ENCODE results near the gene SELENOO. TPM values are rescaled to one million over a fixed set of nuclear protein-coding genes. Genes with fewer than 3 reads are reported as not detected.
A peak's percentile ranks its signal among the peaks of the same experiment; 100 is the strongest.

Gene SELENOO
- total RNA-seq, 4 donors from 2014 or later, result 36.1 to 66.6 (median 44.8) TPM

DNA sequence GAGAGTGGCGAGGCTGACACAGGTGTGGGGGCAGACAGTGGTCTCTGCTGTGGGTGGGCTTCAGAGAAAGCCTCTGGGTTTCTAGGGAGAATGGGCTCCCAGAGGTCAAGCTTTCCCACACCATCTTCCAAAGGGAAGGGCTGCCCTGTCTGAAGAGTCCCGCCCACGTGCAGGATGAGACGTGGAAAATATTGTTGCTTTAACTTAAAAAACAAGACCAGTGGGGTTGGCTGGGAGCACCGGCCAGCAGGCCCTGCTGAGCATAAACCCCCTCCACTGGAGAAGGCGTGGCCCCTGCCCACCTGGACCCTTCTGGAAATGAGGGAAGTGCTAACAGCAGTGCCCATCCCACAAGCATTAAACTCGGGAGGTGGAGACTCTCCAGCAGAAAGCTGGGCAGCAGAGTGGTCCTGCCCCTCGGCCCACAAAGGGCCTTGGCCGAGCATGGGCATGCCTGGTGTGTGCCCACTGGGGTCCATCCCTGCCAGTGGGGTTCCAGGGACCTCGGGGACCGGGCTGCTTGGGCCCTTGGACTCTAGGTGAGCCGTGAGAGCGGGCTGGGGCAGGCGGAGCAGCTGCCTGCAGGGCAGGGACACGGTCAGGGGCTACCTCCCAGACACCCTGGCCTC lies 15.4 kb downstream of the SELENOO start:
- H3K4me1 ChIP-seq, result peaks cover 0 to 25% (median 0%) of the 10 kb centered on the region in 4 donors
- H3K27ac ChIP-seq, result no peak overlapping the region
- 78 to 79% methylated on average over 15 of the region's 15 CpGs for WGBS, 2 donors
- no peak for DNase-seq (ENCODE audit: low spot score in 2 of 2)
- no peak for TF ChIP-seq POLR2A (IDR thresholded peaks at IDR 0.05)
- no peak overlapping the region for H3K4me3 ChIP-seq
- peaks cover 10 to 100% (median 41%) of the 10 kb centered on the region in 3 donors for H3K36me3 ChIP-seq
- no peaks in the 10 kb centered on the region for H3K9me3 ChIP-seq
- H3K27me3 ChIP-seq, result no peaks in the 10 kb centered on the region

DNA sequence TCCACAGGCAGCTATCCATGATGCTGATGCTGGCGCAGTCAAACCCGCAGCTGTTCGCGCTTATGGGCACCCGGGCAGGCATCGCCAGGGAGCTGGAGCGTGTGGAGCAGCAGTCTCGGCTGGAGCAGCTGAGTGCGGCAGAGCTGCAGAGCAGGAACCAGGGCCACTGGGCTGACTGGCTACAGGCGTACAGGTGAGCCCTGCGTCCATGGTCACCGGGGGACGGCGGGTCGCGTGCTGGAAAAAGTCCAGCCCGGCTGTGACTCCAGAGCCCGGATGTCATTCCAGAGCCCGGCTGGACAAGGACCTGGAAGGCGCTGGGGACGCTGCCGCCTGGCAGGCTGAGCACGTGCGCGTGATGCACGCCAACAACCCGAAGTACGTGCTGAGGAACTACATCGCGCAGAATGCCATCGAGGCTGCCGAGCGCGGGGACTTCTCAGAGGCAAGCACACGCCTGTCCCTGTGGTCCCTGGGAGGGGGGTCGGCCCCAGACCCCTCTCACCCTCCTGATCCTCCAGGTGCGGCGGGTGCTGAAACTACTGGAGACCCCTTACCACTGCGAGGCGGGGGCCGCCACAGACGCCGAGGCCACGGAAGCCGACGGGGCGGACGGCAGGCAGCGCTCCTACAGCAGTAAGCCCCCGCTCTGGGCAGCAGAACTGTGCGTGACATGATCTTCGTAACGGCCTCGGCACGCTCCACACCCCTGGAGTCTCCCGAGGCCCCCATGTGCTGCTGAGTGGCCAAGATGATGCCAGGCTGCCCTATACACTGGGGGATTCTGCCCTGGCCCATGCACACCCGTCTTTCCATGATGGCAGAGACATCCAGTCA lies 16.1 kb downstream of the SELENOO start:
- no peak for DNase-seq (ENCODE audit: low spot score in 2 of 2)
- no peak overlapping the region for H3K27ac ChIP-seq
- H3K4me1 ChIP-seq, result peaks cover 0 to 25% (median 0%) of the 10 kb centered on the region in 4 donors
- H3K9me3 ChIP-seq, result no peaks in the 10 kb centered on the region
- no peak overlapping the region for H3K4me3 ChIP-seq
- 94 to 95% methylated on average over 43 to 51 of the region's 57 CpGs for WGBS, 2 donors
- no peaks in the 10 kb centered on the region for H3K27me3 ChIP-seq
- peaks cover 10 to 100% (median 48%) of the 10 kb centered on the region in 3 donors for H3K36me3 ChIP-seq
- TF ChIP-seq CTCF (IDR thresholded peaks at IDR 0.05) (no peak), POLR2A (IDR thresholded peaks at IDR 0.05) (no peak), EP300 (IDR thresholded peaks at IDR 0.05) (no peak)

DNA sequence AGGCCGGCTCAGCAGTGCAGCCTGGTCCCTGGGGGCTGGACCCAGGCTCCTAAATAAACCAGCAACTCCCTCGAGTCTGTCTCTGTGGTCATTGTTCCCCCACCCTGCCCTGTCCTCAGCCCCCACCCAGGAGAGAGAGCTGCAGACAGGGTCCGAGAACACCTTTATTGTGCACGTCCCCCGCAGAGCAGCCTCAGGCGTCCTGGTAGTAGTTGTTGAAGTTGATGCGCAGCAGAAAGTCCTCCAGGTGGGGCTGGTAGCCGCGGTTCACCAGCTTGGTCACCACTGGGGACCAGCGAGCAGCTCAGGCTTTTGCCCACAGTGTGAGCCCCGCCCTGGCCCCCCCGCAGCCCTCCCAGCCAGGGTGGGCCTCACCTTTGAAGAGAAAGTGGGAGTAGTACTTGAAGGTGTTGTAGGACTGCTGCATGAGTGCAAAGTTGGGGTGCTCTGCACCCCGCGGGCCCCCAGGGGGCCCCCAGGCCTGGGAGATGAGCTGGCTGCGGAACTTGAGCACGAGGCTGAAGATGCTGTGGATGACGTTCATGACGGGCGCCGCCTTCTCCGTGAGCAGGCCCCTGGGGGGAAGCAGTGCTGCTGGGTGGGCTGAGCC lies 16.8 kb downstream of the SELENOO start:
- H3K4me1 ChIP-seq, result peaks cover 0 to 25% (median 0%) of the 10 kb centered on the region in 4 donors
- H3K27ac ChIP-seq, result no peak overlapping the region
- peaks cover 9 to 100% (median 55%) of the 10 kb centered on the region in 3 donors for H3K36me3 ChIP-seq
- no peak for TF ChIP-seq EP300 (IDR thresholded peaks at IDR 0.05)
- no peak for TF ChIP-seq POLR2A (IDR thresholded peaks at IDR 0.05)
- no peak overlapping the region for H3K4me3 ChIP-seq
- DNase-seq (ENCODE audit: low spot score in 2 of 2), result no peak
- 77 to 86% methylated on average over 12 to 21 of the region's 21 CpGs for WGBS, 2 donors
- no peaks in the 10 kb centered on the region for H3K27me3 ChIP-seq
- no peaks in the 10 kb centered on the region for H3K9me3 ChIP-seq

DNA sequence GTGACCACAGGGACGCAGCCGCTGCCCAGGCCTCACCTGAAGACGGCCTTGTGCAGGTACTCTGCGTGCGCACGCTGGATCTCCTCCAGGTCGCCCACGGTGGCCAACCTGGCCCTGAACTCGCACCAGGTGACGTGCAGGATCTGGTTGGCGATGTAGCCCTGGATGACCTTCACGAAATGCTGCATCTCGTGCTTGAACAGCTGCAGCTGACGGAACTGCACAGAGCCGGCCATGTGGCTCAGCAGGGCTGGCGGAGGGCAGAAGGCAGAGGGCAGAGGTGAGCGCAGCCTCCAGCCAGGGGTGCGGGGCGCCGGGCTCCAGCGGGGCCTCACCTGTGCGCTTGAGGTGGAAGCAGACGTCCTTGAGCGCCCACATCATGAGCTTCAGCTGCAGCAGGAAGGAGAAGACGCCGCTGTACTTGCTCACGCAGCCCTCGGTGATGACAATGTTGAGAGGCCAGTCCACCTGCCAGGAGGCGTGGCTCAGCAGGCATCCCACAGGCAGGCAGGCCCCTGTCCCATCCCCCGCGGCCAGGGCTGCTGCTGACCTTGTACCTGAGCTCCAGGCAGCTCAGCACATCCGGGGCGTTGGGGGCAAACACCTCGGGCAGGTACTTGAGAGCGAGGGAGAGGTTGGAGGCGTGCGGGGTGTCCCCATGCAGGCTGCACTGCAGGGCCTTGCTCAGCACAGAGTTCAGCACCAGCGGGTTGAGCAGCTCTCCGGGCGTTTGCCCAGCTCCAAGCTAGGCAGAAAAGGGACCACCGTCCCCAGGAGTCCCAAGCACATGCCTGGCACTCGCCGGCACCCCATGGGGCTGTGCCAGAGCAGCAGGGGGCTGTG lies 17.6 kb downstream of the SELENOO start:
- Histone ChIP-seq H3K27ac (no peak overlapping the region), H3K36me3 (peaks cover 9 to 100% (median 61%) of the 10 kb centered on the region in 3 donors), H3K9me3 (no peaks in the 10 kb centered on the region), H3K4me3 (no peak overlapping the region), H3K4me1 (peaks cover 0 to 25% (median 0%) of the 10 kb centered on the region in 4 donors), H3K27me3 (no peaks in the 10 kb centered on the region)
- TF ChIP-seq POLR2A (IDR thresholded peaks at IDR 0.05), result no peak
- TF ChIP-seq CTCF (IDR thresholded peaks at IDR 0.05), result no peak
- no peak for TF ChIP-seq EP300 (IDR thresholded peaks at IDR 0.05)
- 82 to 92% methylated on average over 32 to 39 of the region's 43 CpGs for WGBS, 2 donors
- no peak for DNase-seq (ENCODE audit: low spot score in 2 of 2)

GRCh38 chr22:50218996-50219727 lies 18.4 kb downstream of the SELENOO start:
- H3K9me3 ChIP-seq, result no peaks in the 10 kb centered on the region
- WGBS, 2 donors, result 63 to 71% methylated on average over 28 to 41 of the region's 42 CpGs
- no peak overlapping the region for H3K4me3 ChIP-seq
- no peaks in the 10 kb centered on the region for H3K27me3 ChIP-seq
- peaks cover 0 to 25% (median 0%) of the 10 kb centered on the region in 4 donors for H3K4me1 ChIP-seq
- H3K36me3 ChIP-seq, result peaks cover 9 to 100% (median 61%) of the 10 kb centered on the region in 3 donors
- peak; percentile 65 to 73 for DNase-seq (ENCODE audit: low spot score in 2 of 2)
- TF ChIP-seq POLR2A (IDR thresholded peaks at IDR 0.05), result no peak
- no peak for TF ChIP-seq EP300 (IDR thresholded peaks at IDR 0.05)
- TF ChIP-seq CTCF (IDR thresholded peaks at IDR 0.05), result no peak
- no peak overlapping the region for H3K27ac ChIP-seq

All from tibial nerve (tissue), 4 donors.